ENCODE data around the gene METTL4. TPM values are rescaled to one million over a fixed set of nuclear protein-coding genes. Genes with fewer than 3 reads are reported as not detected.

Gene METTL4, protein sequence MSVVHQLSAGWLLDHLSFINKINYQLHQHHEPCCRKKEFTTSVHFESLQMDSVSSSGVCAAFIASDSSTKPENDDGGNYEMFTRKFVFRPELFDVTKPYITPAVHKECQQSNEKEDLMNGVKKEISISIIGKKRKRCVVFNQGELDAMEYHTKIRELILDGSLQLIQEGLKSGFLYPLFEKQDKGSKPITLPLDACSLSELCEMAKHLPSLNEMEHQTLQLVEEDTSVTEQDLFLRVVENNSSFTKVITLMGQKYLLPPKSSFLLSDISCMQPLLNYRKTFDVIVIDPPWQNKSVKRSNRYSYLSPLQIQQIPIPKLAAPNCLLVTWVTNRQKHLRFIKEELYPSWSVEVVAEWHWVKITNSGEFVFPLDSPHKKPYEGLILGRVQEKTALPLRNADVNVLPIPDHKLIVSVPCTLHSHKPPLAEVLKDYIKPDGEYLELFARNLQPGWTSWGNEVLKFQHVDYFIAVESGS
- total RNA-seq: 10 to 100 TPM in 1 of 4 donors, 1 to 10 TPM in 3; 2.2 to 14.0 (median 5.4) TPM

GRCh38 chr18:2571200-2572170 is at the start of gene METTL4, which contains the start of gene NDC80:
METTL4 (minus strand) TSS chr18:2571505; CDS start chr18:2567216, 4,289 bp downstream.
NDC80 (plus strand) TSS chr18:2571557; CDS start chr18:2572986, 1,429 bp downstream.
- H3K9me3 ChIP-seq: no peaks in the 10 kb centered on the region
- peaks cover 0 to 1% (median 0%) of the 10 kb centered on the region in 4 donors for H3K36me3 ChIP-seq
- no peaks in the 10 kb centered on the region for H3K27me3 ChIP-seq
- H3K4me1 ChIP-seq: peaks cover 8 to 39% (median 15%) of the 10 kb centered on the region in 4 donors
- H3K4me3 ChIP-seq: peak within 1 kb of the TSS; percentile 41 to 74 (median 62)
- in situ Hi-C loops (cut with MboI; ENCODE audit: low pct_ligation_motif_present in 1 of 4, low pct_unique_long_range_greater_than_20kb in 1 of 4, low sequenced_read_pairs in 3 of 4) (loop anchor here in 2 of 4 donors (10.0 to 25.0 kb wide), 2 partner anchors 83 to 1709 kb away; partner anchors contain the start of gene SMCHD1 (in 1 of the 2)), intact Hi-C loops (cut with DNase I; ENCODE audit: low total_unique reads) (loop anchor here (10.0 kb wide), 1 partner anchor 83 kb away; the partner anchor contains the start of gene SMCHD1)
- 0% methylated on average over 13 to 55 of the region's 55 CpGs for WGBS, 2 donors (ENCODE audit: low coverage in 1 of 2)
- peak within 1 kb of the TSS; percentile 89 to 97 (median 92) for H3K27ac ChIP-seq
- no peak for TF ChIP-seq CTCF (IDR thresholded peaks at IDR 0.05)
- TF ChIP-seq EP300 (IDR thresholded peaks at IDR 0.05; ENCODE audit: low read depth): no peak
- TF ChIP-seq POLR2A (IDR thresholded peaks at IDR 0.05): peak; percentile 70
- peak; percentile 59 to 92 (median 86) for TF ChIP-seq POLR2AphosphoS5 (IDR thresholded peaks at IDR 0.05)
- peak; percentile 89 for DNase-seq

DNA sequence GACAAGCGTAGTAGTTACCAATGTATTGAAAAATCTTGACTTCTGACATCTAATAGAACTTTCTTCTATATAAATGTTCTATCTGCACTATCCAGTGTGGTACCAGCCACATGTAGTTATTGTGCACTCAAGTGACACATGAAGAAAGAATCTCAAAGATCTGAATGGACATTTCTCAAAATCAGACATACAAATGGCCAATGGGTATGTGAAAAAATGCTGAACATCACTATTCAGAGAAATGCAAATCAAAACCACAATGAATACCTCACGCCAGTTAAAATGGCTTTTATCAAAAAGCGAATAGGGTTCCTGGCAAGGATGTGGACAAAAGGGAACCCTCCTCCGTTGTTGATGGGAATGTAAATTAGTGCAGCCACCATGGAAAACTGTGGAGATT is 46.7 kb upstream of the METTL4 start:
- WGBS, 2 donors (ENCODE audit: low coverage in 1 of 2): 88 to 94% methylated on average over 3 to 4 of the region's 4 CpGs
- no peak overlapping the region for H3K27ac ChIP-seq
- no peaks in the 10 kb centered on the region for H3K9me3 ChIP-seq
- no peak for DNase-seq
- no peaks in the 10 kb centered on the region for H3K4me1 ChIP-seq
- no peaks in the 10 kb centered on the region for H3K36me3 ChIP-seq
- no peak overlapping the region for H3K4me3 ChIP-seq
- no peaks in the 10 kb centered on the region for H3K27me3 ChIP-seq
- intact Hi-C loops (cut with DNase I; ENCODE audit: low total_unique reads) (no loop called here), in situ Hi-C loops (cut with MboI; ENCODE audit: low pct_ligation_motif_present in 1 of 4, low pct_unique_long_range_greater_than_20kb in 1 of 4, low sequenced_read_pairs in 3 of 4) (no loop called here)
- TF ChIP-seq CTCF (IDR thresholded peaks at IDR 0.05) (no peak), POLR2AphosphoS5 (IDR thresholded peaks at IDR 0.05) (no peak), EP300 (IDR thresholded peaks at IDR 0.05; ENCODE audit: low read depth) (no peak), POLR2A (IDR thresholded peaks at IDR 0.05) (no peak)

DNA sequence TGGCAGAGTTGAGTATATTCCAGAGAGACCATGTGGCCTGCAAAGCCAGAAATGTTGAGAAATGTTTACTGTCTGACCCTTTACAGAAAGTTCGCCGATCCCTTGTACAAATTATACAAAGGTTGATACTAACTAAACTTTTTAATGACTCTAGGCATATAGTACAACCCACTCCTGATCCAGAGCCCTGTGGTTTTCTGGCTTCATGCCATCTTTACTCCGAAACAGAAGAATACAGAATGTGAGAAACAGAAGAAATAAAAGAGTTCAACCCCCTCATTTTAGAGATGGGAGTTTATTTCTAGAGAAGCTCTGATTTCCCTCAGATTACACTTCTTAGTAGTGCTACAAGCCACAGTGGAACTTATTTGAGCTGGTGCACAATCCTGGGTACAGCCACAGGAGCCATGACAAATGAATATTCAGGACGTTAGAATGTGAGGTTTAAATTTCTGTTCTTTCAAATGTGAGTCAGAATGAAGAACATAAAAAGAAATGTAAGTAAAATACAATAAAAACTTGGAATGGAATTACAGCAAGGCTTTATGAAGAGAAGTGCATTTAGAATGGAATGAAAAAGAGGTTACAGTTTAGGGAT is 46.2 kb upstream of the METTL4 start:
- WGBS, 2 donors (ENCODE audit: low coverage in 1 of 2): 67 to 80% methylated on average over 4 of the region's 4 CpGs
- DNase-seq: no peak
- TF ChIP-seq POLR2A (IDR thresholded peaks at IDR 0.05): no peak
- TF ChIP-seq POLR2AphosphoS5 (IDR thresholded peaks at IDR 0.05): no peak
- no peak for TF ChIP-seq CTCF (IDR thresholded peaks at IDR 0.05)
- TF ChIP-seq EP300 (IDR thresholded peaks at IDR 0.05; ENCODE audit: low read depth): no peak
- in situ Hi-C loops (cut with MboI; ENCODE audit: low pct_ligation_motif_present in 1 of 4, low pct_unique_long_range_greater_than_20kb in 1 of 4, low sequenced_read_pairs in 3 of 4) (no loop called here), intact Hi-C loops (cut with DNase I; ENCODE audit: low total_unique reads) (no loop called here)
- H3K4me1 ChIP-seq: no peaks in the 10 kb centered on the region
- H3K9me3 ChIP-seq: no peaks in the 10 kb centered on the region
- no peaks in the 10 kb centered on the region for H3K27me3 ChIP-seq
- no peak overlapping the region for H3K4me3 ChIP-seq
- H3K27ac ChIP-seq: no peak overlapping the region
- no peaks in the 10 kb centered on the region for H3K36me3 ChIP-seq

All from transverse colon (tissue), 4 donors.